BLaER1 (cell line): ENCODE data around the gene CASP8.

Source experiments
- H3K27ac ChIP-seq: shearing (Covaris generic); formaldehyde crosslinking; 2 replicates; pipeline ENCODE4 v1.8.1; 2022
- H3K27me3 ChIP-seq: shearing (Covaris generic); formaldehyde crosslinking; 2 replicates; pipeline ENCODE4 v1.8.1; 2022
- H3K36me3 ChIP-seq: shearing (Covaris generic); formaldehyde crosslinking; 2 replicates; pipeline ENCODE4 v1.8.1; 2022
- H3K4me1 ChIP-seq: shearing (Covaris generic); formaldehyde crosslinking; 2 replicates; pipeline ENCODE4 v1.8.1; 2022
- H3K4me2 ChIP-seq: shearing (Covaris generic); formaldehyde crosslinking; 2 replicates; pipeline ENCODE4 v1.8.1; 2022
- H3K4me3 ChIP-seq: shearing (Covaris generic); formaldehyde crosslinking; 2 replicates; pipeline ENCODE4 v1.8.1; 2022
- H3K9ac ChIP-seq: shearing (Covaris generic); formaldehyde crosslinking; 2 replicates; pipeline ENCODE4 v1.8.1; 2022
- H3K9me3 ChIP-seq: shearing (Covaris generic); formaldehyde crosslinking; 2 replicates; pipeline ENCODE4 v1.8.1; 2022
- H4K20me1 ChIP-seq: shearing (Covaris generic); formaldehyde crosslinking; 2 replicates; pipeline ENCODE4 v1.8.1; 2022
- Cebpa-rat ChIP-seq: shearing (Covaris generic); IDR thresholded peaks from 2 replicates; pipeline ENCODE4 v1.8.1; 2022

Gene CASP8

GRCh38 chr2:201267278-201268030, 7.1 kb downstream of the CASP8 start:
- no peak for TF ChIP-seq Cebpa-rat
- peaks cover 35% of the 10 kb centered on the region for H4K20me1 ChIP-seq
- H3K4me2 ChIP-seq, result no peak overlapping the region

GRCh38 chr2:201269764-201270163, 9.4 kb downstream of the CASP8 start:
- TF ChIP-seq Cebpa-rat, result no peak
- Histone ChIP-seq H3K4me2 (no peak overlapping the region), H3K36me3 (peaks cover 93% of the 10 kb centered on the region), H3K4me3 (no peak overlapping the region), H3K27ac (no peak overlapping the region), H3K4me1 (peaks cover 10% of the 10 kb centered on the region), H4K20me1 (peaks cover 22% of the 10 kb centered on the region), H3K9me3 (no peaks in the 10 kb centered on the region), H3K9ac (no peak overlapping the region), H3K27me3 (no peaks in the 10 kb centered on the region)

More at GRCh38 chr2:201267278-201268030, 7.1 kb downstream of the CASP8 start:
- no peaks in the 10 kb centered on the region for H3K27me3 ChIP-seq
- peaks cover 69% of the 10 kb centered on the region for H3K36me3 ChIP-seq
- H3K4me1 ChIP-seq, result peaks cover 33% of the 10 kb centered on the region
- no peaks in the 10 kb centered on the region for H3K9me3 ChIP-seq
- no peak overlapping the region for H3K4me3 ChIP-seq
- H3K27ac ChIP-seq, result no peak overlapping the region
- no peak overlapping the region for H3K9ac ChIP-seq

DNA sequence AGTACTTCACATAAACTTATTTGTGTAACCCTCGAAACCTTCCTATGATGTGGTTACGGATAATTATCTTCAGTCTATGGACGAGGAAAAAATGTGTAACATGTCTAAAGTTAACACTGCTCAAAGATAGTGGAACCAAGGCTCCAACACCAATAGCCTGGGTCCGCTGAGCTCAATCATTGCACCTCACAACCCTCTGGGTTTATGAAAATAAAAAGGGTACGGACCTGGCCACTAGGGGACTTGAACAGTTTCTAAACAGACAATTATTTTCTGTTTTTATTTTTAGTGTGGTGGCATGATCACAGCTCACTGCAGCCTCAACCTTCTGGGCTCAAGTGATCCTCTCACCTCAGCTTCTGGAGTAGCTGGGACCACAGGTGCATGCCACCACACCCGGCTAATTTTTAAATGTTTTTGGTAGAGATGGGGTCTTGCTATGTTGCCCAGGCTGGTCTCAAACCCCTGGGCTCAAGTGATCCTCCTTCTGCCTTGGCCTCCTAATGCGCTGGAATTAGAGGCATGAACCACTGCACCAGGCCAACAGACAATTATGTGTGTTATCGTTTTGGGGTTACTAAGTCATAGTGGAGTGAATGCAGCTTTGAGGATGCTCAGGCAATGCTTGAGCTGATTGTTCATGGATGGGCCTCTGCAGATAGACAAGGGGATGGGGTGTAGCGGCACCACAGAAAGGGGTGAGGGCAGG, 10.1 kb downstream of the CASP8 start:
- Histone ChIP-seq H4K20me1 (peaks cover 15% of the 10 kb centered on the region), H3K4me1 (peaks cover 3% of the 10 kb centered on the region), H3K27ac (no peak overlapping the region), H3K9ac (no peak overlapping the region), H3K4me2 (no peak overlapping the region), H3K4me3 (no peak overlapping the region), H3K9me3 (no peaks in the 10 kb centered on the region), H3K36me3 (peaks cover 98% of the 10 kb centered on the region), H3K27me3 (no peaks in the 10 kb centered on the region)
- TF ChIP-seq Cebpa-rat, result no peak

DNA sequence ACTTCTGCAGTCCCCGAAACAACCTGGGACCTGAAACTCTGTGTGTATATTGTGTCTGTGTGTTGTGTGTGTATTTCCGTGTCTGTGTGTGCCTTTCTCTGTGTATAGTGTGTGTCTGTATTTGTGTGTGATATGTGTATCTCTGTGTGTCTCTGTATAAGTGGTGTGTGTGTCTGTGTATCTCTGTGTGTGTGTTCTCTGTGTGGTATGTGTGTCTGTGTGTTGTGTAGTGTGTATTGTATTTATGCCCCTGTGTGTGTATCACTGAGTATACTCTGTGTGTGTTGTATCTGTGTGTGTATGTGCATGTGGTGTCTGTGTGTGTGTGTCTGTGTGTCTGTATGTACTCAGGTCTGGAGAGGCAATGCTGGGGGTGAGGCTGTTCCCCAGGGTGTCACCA, 11.6 kb downstream of the CASP8 start:
- Histone ChIP-seq H3K9me3 (no peaks in the 10 kb centered on the region), H3K4me3 (no peak overlapping the region), H3K4me2 (no peak overlapping the region), H3K9ac (no peak overlapping the region), H3K4me1 (no peaks in the 10 kb centered on the region), H3K36me3 (peaks cover 99% of the 10 kb centered on the region), H4K20me1 (peaks cover under 1% of the 10 kb centered on the region; the same call in 1 of the 2 replicates), H3K27me3 (no peaks in the 10 kb centered on the region), H3K27ac (no peak overlapping the region)
- no peak for TF ChIP-seq Cebpa-rat

- Histone ChIP-seq H3K27ac (no peak overlapping the region), H4K20me1 (no peaks in the 10 kb centered on the region; the same call in 1 of the 2 replicates), H3K9me3 (no peaks in the 10 kb centered on the region), H3K9ac (no peak overlapping the region), H3K36me3 (peaks cover 99% of the 10 kb centered on the region), H3K4me2 (no peak overlapping the region), H3K4me1 (no peaks in the 10 kb centered on the region), H3K4me3 (no peak overlapping the region), H3K27me3 (no peaks in the 10 kb centered on the region)
- TF ChIP-seq Cebpa-rat, result no peak
These were observed 13.1 kb downstream of the CASP8 start for GRCh38 chr2:201273330-201273983.

DNA sequence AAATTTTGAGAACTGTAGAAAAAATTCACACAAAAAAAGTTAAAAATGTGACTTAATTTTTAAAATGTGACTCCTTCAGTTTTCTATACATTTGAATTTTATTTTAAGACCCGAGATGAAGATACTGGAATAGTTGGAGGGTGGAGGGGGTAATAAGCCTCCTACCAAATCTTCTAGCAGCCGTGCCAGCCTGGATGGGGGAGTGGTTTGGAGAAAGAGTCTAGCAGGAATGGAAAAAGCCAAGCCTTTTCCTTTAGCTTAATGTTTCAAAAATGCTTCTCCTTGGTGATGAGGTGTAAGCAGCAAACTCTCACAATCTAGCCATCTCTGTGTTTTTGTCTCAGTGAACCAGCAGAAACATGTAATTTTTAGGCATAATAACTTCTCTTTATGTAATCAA, 14.7 kb downstream of the CASP8 start:
- no peak for TF ChIP-seq Cebpa-rat
- H4K20me1 ChIP-seq, result no peaks in the 10 kb centered on the region; the same call in 1 of the 2 replicates
- H3K9ac ChIP-seq, result no peak overlapping the region
- peaks cover 96% of the 10 kb centered on the region for H3K36me3 ChIP-seq
- no peaks in the 10 kb centered on the region for H3K9me3 ChIP-seq
- H3K4me2 ChIP-seq, result no peak overlapping the region
- no peaks in the 10 kb centered on the region for H3K4me1 ChIP-seq
- H3K27ac ChIP-seq, result no peak overlapping the region
- no peak overlapping the region for H3K4me3 ChIP-seq
- H3K27me3 ChIP-seq, result no peaks in the 10 kb centered on the region

DNA sequence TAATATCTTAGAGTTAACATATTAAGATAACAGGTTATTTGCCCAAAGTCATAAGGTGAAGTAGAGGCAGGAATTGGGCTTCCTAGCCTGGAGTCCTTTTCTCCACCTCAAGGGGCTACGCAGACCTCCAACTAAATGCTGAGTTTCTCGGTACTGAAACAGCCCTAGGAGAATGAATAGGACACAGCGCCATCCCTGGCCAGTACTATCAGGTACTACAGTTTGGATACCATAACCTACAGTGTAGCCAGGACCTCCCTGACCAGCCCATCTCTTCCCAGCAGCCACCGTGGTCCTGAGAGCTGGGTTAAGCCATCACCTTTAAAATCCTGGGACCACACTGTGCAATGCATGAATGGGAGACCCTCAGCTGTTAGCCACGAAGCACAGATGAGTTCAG, 15.7 kb downstream of the CASP8 start:
- no peak for TF ChIP-seq Cebpa-rat
- H3K36me3 ChIP-seq, result peaks cover 96% of the 10 kb centered on the region

DNA sequence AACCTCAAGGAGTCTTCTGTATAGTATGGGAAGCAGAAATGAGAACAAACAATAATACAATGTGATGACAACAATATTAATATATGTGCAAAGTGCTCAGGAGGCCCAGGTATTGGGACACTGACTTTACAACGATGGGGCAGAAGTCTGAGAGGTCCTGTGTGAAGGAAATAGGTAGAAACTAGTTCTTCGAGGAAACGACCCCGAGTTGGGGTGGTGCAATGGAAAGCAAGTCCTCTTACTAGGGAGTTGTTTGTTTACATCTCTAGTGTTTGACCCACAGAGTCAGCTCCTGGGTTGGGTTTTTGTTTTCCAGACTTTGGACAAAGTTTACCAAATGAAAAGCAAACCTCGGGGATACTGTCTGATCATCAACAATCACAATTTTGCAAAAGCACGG, 16.2 kb downstream of the CASP8 start:
- no peak for TF ChIP-seq Cebpa-rat
- Histone ChIP-seq H3K4me3 (no peak overlapping the region), H3K27ac (no peak overlapping the region)

More for the DNA sequence above, 15.7 kb downstream of the CASP8 start:
- Histone ChIP-seq H3K9me3 (peaks cover 7% of the 10 kb centered on the region), H3K9ac (no peak overlapping the region), H3K27me3 (no peaks in the 10 kb centered on the region), H3K27ac (no peak overlapping the region), H4K20me1 (no peaks in the 10 kb centered on the region), H3K4me2 (no peak overlapping the region), H3K4me1 (no peaks in the 10 kb centered on the region), H3K4me3 (no peak overlapping the region)

DNA sequence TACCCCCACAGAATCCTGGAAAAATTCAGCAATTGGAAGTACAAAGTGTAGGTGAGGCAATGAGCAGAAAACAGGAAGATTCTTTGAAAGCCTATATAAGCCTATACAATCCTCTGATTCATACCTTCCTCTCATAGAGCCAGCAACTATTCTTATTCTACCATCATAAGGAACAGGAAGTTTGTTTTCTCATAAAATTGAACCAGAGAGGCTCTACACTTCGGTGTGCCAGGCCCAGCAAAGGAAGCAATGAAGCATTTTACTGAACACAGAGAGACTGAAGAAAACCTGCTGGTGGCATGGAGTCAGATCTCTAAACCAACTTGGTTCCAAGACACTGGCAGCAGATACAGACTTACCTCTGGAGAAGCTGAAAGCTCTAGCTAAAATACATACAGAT, 18.7 kb downstream of the CASP8 start:
- Histone ChIP-seq H3K9me3 (peaks cover 12% of the 10 kb centered on the region), H3K4me2 (no peak overlapping the region), H3K9ac (no peak overlapping the region), H3K4me1 (no peaks in the 10 kb centered on the region), H3K27ac (no peak overlapping the region), H3K27me3 (no peaks in the 10 kb centered on the region), H3K36me3 (peaks cover 69% of the 10 kb centered on the region), H4K20me1 (no peaks in the 10 kb centered on the region), H3K4me3 (no peak overlapping the region)
- TF ChIP-seq Cebpa-rat, result no peak

More for the DNA sequence above, 16.2 kb downstream of the CASP8 start:
- peaks cover 95% of the 10 kb centered on the region for H3K36me3 ChIP-seq
- no peak overlapping the region for H3K4me2 ChIP-seq
- H3K9ac ChIP-seq, result no peak overlapping the region
- peaks cover 12% of the 10 kb centered on the region for H3K9me3 ChIP-seq
- H3K4me1 ChIP-seq, result no peaks in the 10 kb centered on the region
- H4K20me1 ChIP-seq, result no peaks in the 10 kb centered on the region
- H3K27me3 ChIP-seq, result no peaks in the 10 kb centered on the region
